Coronary artery (tissue), 2 donors: Measurements from ENCODE around the gene SLC35F3.

Source experiments
- DNase-seq: peaks from one replicate; pipeline ENCODE4 v3.0.0-alpha.2; 2017; ENCODE audit warnings: low spot score
- H3K27ac ChIP-seq, 2 donors: fragments of 200-600 bp; sonication (generic); one replicate each; pipeline ENCODE4 v1.5.1; 2016 to 2019
- H3K4me3 ChIP-seq: fragments of 200-600 bp; sonication (generic); 2 replicates; pipeline ENCODE4 v1.5.1; 2016; ENCODE audit warnings: mild to moderate bottlenecking, moderate library complexity
- TF ChIP-seq, protein P1 (sequence below): fragments of 200-600 bp; sonication (generic); IDR thresholded peaks from one replicate; pipeline ENCODE4 v1.5.1; 2019; ENCODE audit warnings: antibody characterized with exemption

SLC35F3 gene

DNA sequence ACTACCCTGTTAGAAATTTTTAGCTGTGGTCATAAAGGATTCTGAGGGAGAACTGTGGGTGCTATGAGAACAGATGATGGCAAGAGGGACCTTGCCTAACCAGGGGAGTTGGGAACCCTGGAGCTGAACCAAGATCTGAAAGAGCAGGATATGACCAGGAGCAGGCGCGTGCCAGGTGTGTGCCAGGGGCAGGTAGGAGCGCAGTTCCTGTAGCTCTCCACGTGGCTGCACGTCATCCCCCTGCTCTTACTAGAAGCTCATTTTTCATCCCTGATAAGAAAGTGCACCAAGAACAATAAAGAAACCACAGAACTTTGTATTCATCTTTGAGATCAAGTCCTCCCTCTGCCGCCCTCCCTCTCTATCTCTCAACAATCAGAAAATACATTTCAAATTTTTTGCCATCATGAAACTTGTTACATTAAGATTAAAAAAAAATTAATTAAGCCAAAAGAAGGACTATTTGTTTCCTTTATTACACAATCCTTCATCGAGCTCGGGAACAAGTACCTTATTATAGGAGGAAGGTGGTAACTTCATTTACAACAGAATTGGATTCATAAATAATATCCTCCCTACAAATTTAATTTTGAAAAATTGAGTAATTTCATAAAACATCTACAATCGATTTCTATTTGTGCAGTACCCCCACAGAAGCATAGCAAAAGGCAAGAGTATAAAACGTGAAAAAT lies 78.5 kb downstream of the SLC35F3 start:
- Histone ChIP-seq H3K27ac (no peak overlapping the region), H3K4me3 (no peak overlapping the region)
- no peak for DNase-seq
- TF ChIP-seq, protein P1, sequence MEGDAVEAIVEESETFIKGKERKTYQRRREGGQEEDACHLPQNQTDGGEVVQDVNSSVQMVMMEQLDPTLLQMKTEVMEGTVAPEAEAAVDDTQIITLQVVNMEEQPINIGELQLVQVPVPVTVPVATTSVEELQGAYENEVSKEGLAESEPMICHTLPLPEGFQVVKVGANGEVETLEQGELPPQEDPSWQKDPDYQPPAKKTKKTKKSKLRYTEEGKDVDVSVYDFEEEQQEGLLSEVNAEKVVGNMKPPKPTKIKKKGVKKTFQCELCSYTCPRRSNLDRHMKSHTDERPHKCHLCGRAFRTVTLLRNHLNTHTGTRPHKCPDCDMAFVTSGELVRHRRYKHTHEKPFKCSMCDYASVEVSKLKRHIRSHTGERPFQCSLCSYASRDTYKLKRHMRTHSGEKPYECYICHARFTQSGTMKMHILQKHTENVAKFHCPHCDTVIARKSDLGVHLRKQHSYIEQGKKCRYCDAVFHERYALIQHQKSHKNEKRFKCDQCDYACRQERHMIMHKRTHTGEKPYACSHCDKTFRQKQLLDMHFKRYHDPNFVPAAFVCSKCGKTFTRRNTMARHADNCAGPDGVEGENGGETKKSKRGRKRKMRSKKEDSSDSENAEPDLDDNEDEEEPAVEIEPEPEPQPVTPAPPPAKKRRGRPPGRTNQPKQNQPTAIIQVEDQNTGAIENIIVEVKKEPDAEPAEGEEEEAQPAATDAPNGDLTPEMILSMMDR, result no peak

DNA sequence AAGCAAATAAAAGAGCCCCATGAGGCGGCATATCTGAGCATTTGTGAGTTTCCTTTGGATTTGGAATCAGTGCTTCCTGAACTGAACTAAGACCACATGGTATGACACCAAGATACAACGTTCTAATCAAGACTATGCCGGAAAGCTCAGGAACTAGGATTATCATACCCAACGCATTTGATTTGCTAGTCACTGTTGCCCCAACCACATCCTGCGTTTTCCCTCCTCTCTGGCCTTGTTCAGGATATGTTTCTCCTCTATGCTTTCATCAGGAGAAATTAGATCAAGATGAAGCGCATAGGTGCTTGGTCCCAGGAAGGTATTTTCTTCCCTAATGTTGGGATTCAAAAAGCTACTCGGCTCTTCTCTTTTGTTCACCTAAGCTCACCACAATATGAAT lies 79.3 kb downstream of the SLC35F3 start:
- DNase-seq, result no peak
- no peak overlapping the region for H3K27ac ChIP-seq
- TF ChIP-seq, protein P1, result no peak
- no peak overlapping the region for H3K4me3 ChIP-seq

DNA sequence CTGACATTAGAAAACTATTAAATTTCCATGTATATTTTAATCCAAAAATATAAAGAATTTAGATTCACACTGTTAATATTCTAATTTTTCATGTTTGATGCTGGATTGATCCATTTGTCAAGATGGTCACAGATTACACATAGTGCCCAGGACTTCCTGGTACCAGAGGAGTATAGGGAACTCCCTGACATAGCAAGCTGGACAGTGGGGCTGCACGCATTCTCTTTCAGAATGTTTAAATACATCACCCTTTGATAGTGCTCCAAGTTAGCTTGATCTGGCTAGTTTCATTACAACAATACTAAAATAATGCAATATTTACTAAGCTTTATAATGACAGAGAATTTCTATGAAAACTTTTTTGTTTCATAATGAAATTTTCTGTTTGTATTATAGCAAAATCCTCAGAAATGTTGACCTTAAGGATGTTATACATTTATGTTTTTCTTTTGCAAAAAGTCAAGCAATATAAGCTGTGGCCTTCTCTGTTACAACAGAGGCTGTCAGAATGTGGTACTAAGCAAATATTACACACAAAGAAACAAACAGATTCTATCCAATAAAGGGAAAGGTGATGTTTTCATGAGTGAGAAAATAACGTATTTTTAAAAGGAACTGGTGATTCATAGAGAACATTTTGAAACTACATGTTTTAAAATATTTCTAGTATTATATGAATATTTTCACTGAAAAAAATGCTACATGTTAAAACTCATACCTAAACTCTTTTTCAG lies 84.7 kb downstream of the SLC35F3 start:
- TF ChIP-seq, protein P1, result no peak
- DNase-seq, result no peak
- Histone ChIP-seq H3K27ac (no peak overlapping the region), H3K4me3 (no peak overlapping the region)

DNA sequence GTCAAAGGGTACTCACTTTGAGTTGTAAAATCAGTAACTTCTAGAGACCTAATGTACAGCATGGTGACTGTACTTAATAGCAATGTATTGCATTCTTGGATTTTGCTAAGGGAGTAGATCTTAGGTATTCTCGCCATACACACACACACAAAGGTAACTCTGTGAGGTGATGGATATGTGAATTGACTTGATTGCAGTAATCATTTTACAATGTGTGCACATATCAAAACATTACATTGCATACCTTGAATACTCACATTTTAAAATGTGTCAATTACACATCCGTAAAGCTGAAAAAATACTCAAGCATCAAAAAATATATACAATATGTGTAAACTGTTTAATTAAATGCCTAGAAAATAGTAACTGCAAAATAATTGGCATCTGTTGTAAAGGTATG lies 86.0 kb downstream of the SLC35F3 start:
- DNase-seq, result no peak
- Histone ChIP-seq H3K4me3 (no peak overlapping the region), H3K27ac (no peak overlapping the region)
- TF ChIP-seq, protein P1, result no peak

DNA sequence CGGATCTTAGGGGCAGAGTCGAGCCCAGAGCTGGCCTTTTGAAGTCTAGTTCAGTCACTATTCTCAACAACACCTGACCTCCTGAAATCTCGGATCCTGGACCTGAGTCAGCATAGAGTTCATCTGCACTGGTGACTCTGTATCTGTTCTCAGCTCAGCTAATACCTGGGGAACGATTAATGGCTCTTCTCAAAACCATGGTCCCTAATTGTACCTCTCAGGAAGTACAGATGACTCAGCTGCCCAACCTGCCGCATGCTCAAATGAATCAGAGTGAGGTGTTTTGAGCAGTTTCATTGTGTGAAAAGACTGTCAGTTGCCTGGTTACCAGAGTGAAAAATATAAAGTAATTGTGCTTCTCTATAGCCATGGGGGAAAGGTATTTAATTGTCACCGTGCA lies 89.2 kb downstream of the SLC35F3 start:
- DNase-seq, result no peak
- Histone ChIP-seq H3K27ac (no peak overlapping the region), H3K4me3 (no peak overlapping the region)
- TF ChIP-seq, protein P1, result no peak

DNA sequence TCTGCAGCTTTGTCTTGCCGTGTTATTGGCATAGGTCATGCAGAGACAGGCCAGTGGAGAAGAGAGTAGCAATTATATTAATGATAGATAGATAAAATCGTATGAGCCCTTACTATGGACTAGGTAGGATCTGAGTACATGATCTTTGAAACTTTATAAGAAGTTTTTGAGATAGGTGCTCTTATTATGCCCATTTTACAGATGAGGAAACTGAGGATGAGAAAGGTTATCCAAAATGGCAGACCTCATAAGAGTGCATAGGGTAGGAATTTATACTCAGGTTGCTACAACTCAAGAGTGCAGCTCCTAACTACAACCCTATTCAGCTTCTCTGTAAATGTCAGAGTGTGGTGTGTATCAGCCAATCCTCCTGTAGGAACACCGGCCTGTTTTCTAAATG lies 89.6 kb downstream of the SLC35F3 start:
- no peak for DNase-seq
- Histone ChIP-seq H3K4me3 (no peak overlapping the region), H3K27ac (no peak overlapping the region)
- TF ChIP-seq, protein P1, result no peak

DNA sequence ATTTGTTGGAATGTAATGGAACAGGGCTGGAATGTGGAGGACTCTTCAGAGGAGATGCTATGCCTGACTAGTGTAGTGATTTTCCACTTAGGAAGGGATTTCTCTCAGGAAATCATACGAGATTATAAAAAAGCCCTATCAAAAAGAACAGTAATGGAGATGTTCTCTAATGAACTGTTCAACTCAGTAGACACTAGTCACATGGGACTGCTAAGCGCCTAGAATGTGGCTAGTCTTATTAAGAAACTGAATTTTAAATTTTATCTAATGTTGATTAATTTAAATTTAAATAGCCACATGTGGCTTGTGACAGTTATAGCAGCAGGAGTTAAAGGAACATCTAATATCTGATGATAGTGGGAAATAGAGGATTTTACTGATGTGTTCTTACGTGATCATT lies 94.0 kb downstream of the SLC35F3 start:
- Histone ChIP-seq H3K4me3 (no peak overlapping the region), H3K27ac (no peak overlapping the region)
- TF ChIP-seq, protein P1, result no peak
- DNase-seq, result no peak
